Endodermal cell (in vitro differentiated cells): ENCODE results near the gene SEMA3G. TPM values are rescaled to one million over a fixed set of nuclear protein-coding genes. Genes with fewer than 3 reads are reported as not detected.

ENCODE experiments used
- DNase-seq: peaks from one replicate; pipeline ENCODE4 v3.0.0-alpha.2; 2017
- H3K27ac ChIP-seq: 2 replicates; pipeline ENCODE4 v1.5.1; 2013; ENCODE audit warnings: mild to moderate bottlenecking, low read depth, low read length, moderate library complexity
- H3K27me3 ChIP-seq: 2 replicates; pipeline ENCODE4 v1.6.1; 2013; ENCODE audit warnings: mild to moderate bottlenecking, low read length, moderate library complexity; ENCODE audit not compliant: insufficient read depth, control insufficient read depth, poor library complexity, severe bottlenecking
- H3K36me3 ChIP-seq: 2 replicates; pipeline ENCODE4 v1.7.0; 2013; ENCODE audit warnings: mild to moderate bottlenecking, low read length, moderate library complexity; ENCODE audit not compliant: control insufficient read depth, insufficient read depth
- H3K4me1 ChIP-seq: one replicate; pipeline ENCODE4 v1.7.0; 2013; ENCODE audit warnings: low read length; ENCODE audit not compliant: control insufficient read depth, insufficient read depth
- H3K4me3 ChIP-seq: 2 replicates; pipeline ENCODE4 v1.5.1; 2013; ENCODE audit warnings: mild to moderate bottlenecking, low read length, moderate library complexity
- H3K9ac ChIP-seq: 2 replicates; pipeline ENCODE4 v1.6.1; 2013; ENCODE audit warnings: mild to moderate bottlenecking, low read length, moderate library complexity; ENCODE audit not compliant: poor library complexity, severe bottlenecking; ENCODE audit errors: extremely low read depth
- H3K9me3 ChIP-seq: 2 replicates; pipeline ENCODE4 v1.6.1; 2013; ENCODE audit warnings: mild to moderate bottlenecking, low read length, moderate library complexity; ENCODE audit not compliant: control insufficient read depth
- H3K27ac Mint-ChIP-seq: 2 replicates; pipeline ENCODE4 v1.8.0; 2020; ENCODE audit warnings: mixed read lengths
- H3K27me3 Mint-ChIP-seq: 2 replicates; pipeline ENCODE4 v1.8.0; 2021; ENCODE audit warnings: mild to moderate bottlenecking, mixed read lengths; ENCODE audit not compliant: insufficient read depth
- H3K36me3 Mint-ChIP-seq: 2 replicates; pipeline ENCODE4 v1.8.0; 2020; ENCODE audit warnings: low read depth, mixed read lengths
- H3K4me1 Mint-ChIP-seq: 2 replicates; pipeline ENCODE4 v1.8.0; 2020; ENCODE audit warnings: mixed read lengths
- H3K4me3 Mint-ChIP-seq: 2 replicates; pipeline ENCODE4 v1.8.0; 2020; ENCODE audit warnings: mild to moderate bottlenecking, moderate library complexity, mixed read lengths
- H3K9me3 Mint-ChIP-seq: 2 replicates; pipeline ENCODE4 v1.8.0; 2020; ENCODE audit warnings: mild to moderate bottlenecking, mixed read lengths
- WGBS, 2 experiments: methylation state at CpG; one replicate each; pipeline versions ENCODE4 v1.1.5 to v1.1.7; 2013; ENCODE audit warnings: missing lambda C conversion rate in 2 of 2, mixed read lengths in 1 of 2; ENCODE audit not compliant: insufficient coverage in 1 of 2, insufficient read length in 1 of 2; 5-methylcytosine and 5-hydroxymethylcytosine counted together
- total RNA-seq, 2 donors: library from RNA; stranded (reverse); fragmentation: NEBNext Ultra II Directional in 1 of 2; extraction: Animal tissue kit (Norgen Biotek cat#: 25700) in 1 of 2; gene quantifications; 2 replicates in 1 of 2; 3 replicates in 1 of 2; pipeline ENCODE4 v1.2.1, GENCODE V29; 2021
- TF ChIP-seq, protein P1 (sequence below): fragments of 200-600 bp; sonication (generic); conservative IDR thresholded peaks from 2 replicates; pipeline ENCODE4 v1.5.0; 2021; ENCODE audit warnings: antibody characterized with exemption, mild to moderate bottlenecking

The SEMA3G gene
- total RNA-seq, 2 donors from 2014 or later: 2.5 to 8.6 TPM

GRCh38 chr3:52443791-52444687 lies 864 bp downstream of the SEMA3G start:
- WGBS, 2 experiments: 93 to 99% methylated on average over 14 to 25 of the region's 25 CpGs
- H3K4me1 ChIP-seq: no peaks in the 10 kb centered on the region
- peak; percentile 48 for DNase-seq
- Mint-ChIP-seq H3K36me3 (no peaks in the 10 kb centered on the region), H3K27ac (no peak overlapping the region), H3K27me3 (no peaks in the 10 kb centered on the region), H3K4me3 (peak overlapping the region; percentile 46), H3K4me1 (peaks cover 5% of the 10 kb centered on the region), H3K9me3 (no peaks in the 10 kb centered on the region)
- no peaks in the 10 kb centered on the region for H3K27me3 ChIP-seq
- no peaks in the 10 kb centered on the region for H3K36me3 ChIP-seq
- H3K27ac ChIP-seq: no peak overlapping the region
- H3K4me3 ChIP-seq: no peak overlapping the region
- no peaks in the 10 kb centered on the region for H3K9me3 ChIP-seq
- TF ChIP-seq, protein P1, sequence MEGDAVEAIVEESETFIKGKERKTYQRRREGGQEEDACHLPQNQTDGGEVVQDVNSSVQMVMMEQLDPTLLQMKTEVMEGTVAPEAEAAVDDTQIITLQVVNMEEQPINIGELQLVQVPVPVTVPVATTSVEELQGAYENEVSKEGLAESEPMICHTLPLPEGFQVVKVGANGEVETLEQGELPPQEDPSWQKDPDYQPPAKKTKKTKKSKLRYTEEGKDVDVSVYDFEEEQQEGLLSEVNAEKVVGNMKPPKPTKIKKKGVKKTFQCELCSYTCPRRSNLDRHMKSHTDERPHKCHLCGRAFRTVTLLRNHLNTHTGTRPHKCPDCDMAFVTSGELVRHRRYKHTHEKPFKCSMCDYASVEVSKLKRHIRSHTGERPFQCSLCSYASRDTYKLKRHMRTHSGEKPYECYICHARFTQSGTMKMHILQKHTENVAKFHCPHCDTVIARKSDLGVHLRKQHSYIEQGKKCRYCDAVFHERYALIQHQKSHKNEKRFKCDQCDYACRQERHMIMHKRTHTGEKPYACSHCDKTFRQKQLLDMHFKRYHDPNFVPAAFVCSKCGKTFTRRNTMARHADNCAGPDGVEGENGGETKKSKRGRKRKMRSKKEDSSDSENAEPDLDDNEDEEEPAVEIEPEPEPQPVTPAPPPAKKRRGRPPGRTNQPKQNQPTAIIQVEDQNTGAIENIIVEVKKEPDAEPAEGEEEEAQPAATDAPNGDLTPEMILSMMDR: no peak
- H3K9ac ChIP-seq: no peak overlapping the region

DNA sequence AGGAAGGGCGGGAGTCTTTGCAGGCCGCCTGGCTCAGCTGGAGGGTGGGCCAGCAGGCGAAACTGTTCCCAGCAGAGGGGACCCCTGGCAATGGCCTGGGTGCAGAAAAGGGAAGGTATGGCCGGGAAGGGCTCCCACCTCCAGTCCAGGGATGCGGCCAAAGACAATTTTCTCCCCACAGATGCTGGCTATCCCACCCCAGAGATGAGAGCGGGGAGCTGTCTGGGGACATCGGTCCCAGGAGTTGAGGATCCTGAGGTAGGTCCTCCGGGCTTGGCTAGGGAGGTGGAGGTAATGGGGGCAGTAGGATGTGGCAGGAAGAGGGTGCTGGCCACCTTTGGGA lies 1.7 kb downstream of the SEMA3G start:
- H3K9me3 Mint-ChIP-seq: no peaks in the 10 kb centered on the region
- no peaks in the 10 kb centered on the region for H3K36me3 ChIP-seq
- no peak overlapping the region for H3K27ac Mint-ChIP-seq
- peak overlapping the region; percentile 46 for H3K4me3 Mint-ChIP-seq
- 92 to 96% methylated on average over 4 to 8 of the region's 8 CpGs for WGBS, 2 experiments
- no peak overlapping the region for H3K27ac ChIP-seq
- no peak overlapping the region for H3K4me3 ChIP-seq
- no peak for DNase-seq
- H3K27me3 Mint-ChIP-seq: no peaks in the 10 kb centered on the region
- H3K4me1 Mint-ChIP-seq: peaks cover 5% of the 10 kb centered on the region
- H3K9ac ChIP-seq: no peak overlapping the region
- TF ChIP-seq, protein P1: no peak
- H3K9me3 ChIP-seq: no peaks in the 10 kb centered on the region
- H3K27me3 ChIP-seq: no peaks in the 10 kb centered on the region
- no peaks in the 10 kb centered on the region for H3K4me1 ChIP-seq
- H3K36me3 Mint-ChIP-seq: no peaks in the 10 kb centered on the region

GRCh38 chr3:52442409-52443267 lies 2.3 kb downstream of the SEMA3G start:
- Mint-ChIP-seq H3K9me3 (no peaks in the 10 kb centered on the region), H3K27me3 (no peaks in the 10 kb centered on the region), H3K27ac (no peak overlapping the region), H3K4me3 (peak overlapping the region; percentile 46), H3K4me1 (peaks cover 5% of the 10 kb centered on the region), H3K36me3 (no peaks in the 10 kb centered on the region)
- Histone ChIP-seq H3K27me3 (no peaks in the 10 kb centered on the region), H3K36me3 (no peaks in the 10 kb centered on the region), H3K4me3 (no peak overlapping the region), H3K9ac (no peak overlapping the region), H3K27ac (no peak overlapping the region), H3K9me3 (no peaks in the 10 kb centered on the region), H3K4me1 (no peaks in the 10 kb centered on the region)
- TF ChIP-seq, protein P1: no peak
- no peak for DNase-seq
- WGBS, 2 experiments: 87 to 93% methylated on average over 9 to 16 of the region's 16 CpGs
